ENCODE results near the gene MEF2D. TPM values are rescaled to one million over a fixed set of nuclear protein-coding genes. Genes with fewer than 3 reads are reported as not detected.

Gene MEF2D
- total RNA-seq, 4 donors from 2014 or later, result 61.7 to 73.5 (median 67.1) TPM

GRCh38 chr1:156417401-156418020 is 83.1 kb downstream of the MEF2D start:
- WGBS, result 80% methylated on average over 6 of the region's 6 CpGs

GRCh38 chr1:156416993-156417392 is 83.6 kb downstream of the MEF2D start:
- Histone ChIP-seq H3K27me3 (peaks cover 88% of the 10 kb centered on the region), H3K27ac (no peak overlapping the region), H3K4me3 (no peak overlapping the region), H3K36me3 (no peaks in the 10 kb centered on the region), H3K4me1 (peaks cover 21% of the 10 kb centered on the region), H3K9me3 (no peaks in the 10 kb centered on the region)
- DNase-seq (ENCODE audit: low spot score in 2 of 2), result no peak
- 56% methylated on average over 1 of the region's 1 CpG for WGBS
- TF ChIP-seq POLR2AphosphoS5 (IDR thresholded peaks at IDR 0.05) (no peak), POLR2A (IDR thresholded peaks at IDR 0.05) (no peak), CTCF (IDR thresholded peaks at IDR 0.05) (no peak)

More at GRCh38 chr1:156417401-156418020, 83.1 kb downstream of the MEF2D start:
- H3K27ac ChIP-seq, result no peak overlapping the region
- no peak for DNase-seq (ENCODE audit: low spot score in 2 of 2)
- peaks cover 89% of the 10 kb centered on the region for H3K27me3 ChIP-seq
- TF ChIP-seq EP300 (IDR thresholded peaks at IDR 0.05) (no peak), POLR2AphosphoS5 (IDR thresholded peaks at IDR 0.05) (no peak), POLR2A (IDR thresholded peaks at IDR 0.05) (no peak), CTCF (IDR thresholded peaks at IDR 0.05) (no peak)
- H3K4me3 ChIP-seq, result no peak overlapping the region
- peaks cover 26% of the 10 kb centered on the region for H3K4me1 ChIP-seq
- no peaks in the 10 kb centered on the region for H3K9me3 ChIP-seq
- no peaks in the 10 kb centered on the region for H3K36me3 ChIP-seq

- WGBS, result 18% methylated on average over 8 of the region's 8 CpGs
- peaks cover 75% of the 10 kb centered on the region for H3K27me3 ChIP-seq
- H3K4me1 ChIP-seq, result no peaks in the 10 kb centered on the region
- H3K9me3 ChIP-seq, result no peaks in the 10 kb centered on the region
- H3K36me3 ChIP-seq, result no peaks in the 10 kb centered on the region
- DNase-seq (ENCODE audit: low spot score in 2 of 2), result no peak
- no peak overlapping the region for H3K4me3 ChIP-seq
- no peak for TF ChIP-seq POLR2AphosphoS5 (IDR thresholded peaks at IDR 0.05)
- TF ChIP-seq EP300 (IDR thresholded peaks at IDR 0.05), result no peak
- no peak for TF ChIP-seq POLR2A (IDR thresholded peaks at IDR 0.05)
- TF ChIP-seq CTCF (IDR thresholded peaks at IDR 0.05), result no peak
- no peak overlapping the region for H3K27ac ChIP-seq
These were observed 86.0 kb downstream of the MEF2D start for GRCh38 chr1:156414461-156415064.

Other genes with a start within 250 kb of the MEF2D start
- gene SMG5, start 217.9 kb downstream of the MEF2D start, total RNA-seq, result 100 to 1,000 TPM in 1 of 4 donors, 10 to 100 TPM in 3; 68.0 to 170 (median 76.6) TPM
- gene TMEM79, start 216.4 kb downstream of the MEF2D start, total RNA-seq, result 100 to 1,000 TPM in 2 of 4 donors, 10 to 100 TPM in 2; 81.0 to 120 (median 97.5) TPM
- gene GLMP, start 205.1 kb downstream of the MEF2D start, total RNA-seq, result 10 to 100 TPM; 35.5 to 78.1 (median 42.8) TPM
- gene VHLL, start 201.5 kb downstream of the MEF2D start, total RNA-seq, result not detected
- gene CCT3, start 162.5 kb downstream of the MEF2D start, total RNA-seq, result 100 to 1,000 TPM in 3 of 4 donors, 10 to 100 TPM in 1; 91.4 to 198 (median 149) TPM
- not detected for gene TSACC, start 162.2 kb downstream of the MEF2D start, total RNA-seq
- 10 to 100 TPM in 1 of 4 donors, 1 to 10 TPM in 3; 7.4 to 14.8 (median 8.1) TPM for gene RHBG, start 131.6 kb downstream of the MEF2D start, total RNA-seq
- 1 to 10 TPM; 2.2 to 5.7 (median 4.5) TPM for gene IQGAP3, start 71.8 kb upstream of the MEF2D start, total RNA-seq
- not detected for gene TTC24, start 78.9 kb upstream of the MEF2D start, total RNA-seq
- 10 to 100 TPM; 42.7 to 80.8 (median 63.3) TPM for gene NAXE, start 91.0 kb upstream of the MEF2D start, total RNA-seq
- gene GPATCH4, start 100.7 kb upstream of the MEF2D start, total RNA-seq, result 10 to 100 TPM; 15.9 to 25.1 (median 20.5) TPM
- gene HAPLN2, start 118.6 kb upstream of the MEF2D start, total RNA-seq, result 1 to 10 TPM in 2 of 4 donors, not detected in 2; 1.0 to 2.9 TPM
- gene BCAN, start 141.3 kb upstream of the MEF2D start, total RNA-seq, result 10 to 100 TPM; 17.8 to 41.2 (median 29.4) TPM
- gene NES, start 176.6 kb upstream of the MEF2D start, total RNA-seq, result 1 to 10 TPM; 1.9 to 7.4 (median 4.8) TPM
- gene CRABP2, start 204.8 kb upstream of the MEF2D start, total RNA-seq, result 10 to 100 TPM; 38.4 to 98.0 (median 68.2) TPM
- gene METTL25B, start 227.7 kb upstream of the MEF2D start, total RNA-seq, result 10 to 100 TPM; 20.7 to 40.3 (median 34.2) TPM
- 10 to 100 TPM; 33.8 to 59.6 (median 38.9) TPM for gene ISG20L2, start 228.0 kb upstream of the MEF2D start, total RNA-seq
- gene MRPL24, start 240.3 kb upstream of the MEF2D start, total RNA-seq, result 10 to 100 TPM; 33.6 to 66.6 (median 55.0) TPM

Measured in suprapubic skin (tissue), 4 donors.